GM03348 (cell line): ENCODE data around the gene VAPB.

Experiments
- DNase-seq: peaks from one replicate; pipeline ENCODE4 v3.0.0; 2012; ENCODE audit warnings: low spot score

The VAPB gene

GRCh38 chr20:58436868-58437645 is 48.0 kb downstream of the VAPB start:
- DNase-seq: no peak

GRCh38 chr20:58438970-58439808 is 50.2 kb downstream of the VAPB start:
- no peak for DNase-seq

GRCh38 chr20:58440021-58440767 is 51.2 kb downstream of the VAPB start:
- no peak for DNase-seq

- no peak for DNase-seq
Observed at GRCh38 chr20:58441723-58442122, 52.7 kb downstream of the VAPB start.

GRCh38 chr20:58444746-58445255 is 55.8 kb downstream of the VAPB start:
- DNase-seq: no peak

GRCh38 chr20:58446264-58446959 is 57.4 kb downstream of the VAPB start:
- DNase-seq: no peak

GRCh38 chr20:58446960-58447265 is 57.9 kb downstream of the VAPB start:
- no peak for DNase-seq

- DNase-seq: peak; percentile 70
Observed at GRCh38 chr20:58447511-58448391, 58.7 kb downstream of the VAPB start.

- DNase-seq: no peak
Observed at GRCh38 chr20:58448958-58449357, 59.9 kb downstream of the VAPB start.

GRCh38 chr20:58449681-58450221 is 60.7 kb downstream of the VAPB start:
- DNase-seq: no peak

GRCh38 chr20:58450254-58450653 is 61.2 kb downstream of the VAPB start:
- no peak for DNase-seq

GRCh38 chr20:58452667-58453255 is 63.7 kb downstream of the VAPB start:
- no peak for DNase-seq

- no peak for DNase-seq
Observed at GRCh38 chr20:58453391-58453790, 64.4 kb downstream of the VAPB start.

GRCh38 chr20:58454460-58454859 is 65.4 kb downstream of the VAPB start:
- DNase-seq: no peak

GRCh38 chr20:58457083-58457695 is 68.2 kb downstream of the VAPB start:
- DNase-seq: no peak

- DNase-seq: no peak
Observed at GRCh38 chr20:58458342-58459057, 69.5 kb downstream of the VAPB start.

- no peak for DNase-seq
Observed at GRCh38 chr20:58459058-58459750, 70.2 kb downstream of the VAPB start.

GRCh38 chr20:58461104-58461503 is 72.1 kb downstream of the VAPB start:
- no peak for DNase-seq
